GM12878 (cell line): Measurements from ENCODE around the gene IKZF1. TPM values are rescaled to one million over a fixed set of nuclear protein-coding genes. Genes with fewer than 3 reads are reported as not detected.

ENCODE experiments used
- BCL3 ChIP-seq: IDR thresholded peaks from 2 replicates; pipeline ENCODE4 v1.6.1; 2011; ENCODE audit warnings: borderline replicate concordance, low read depth, mild to moderate bottlenecking, moderate library complexity, low read length; ENCODE audit not compliant: insufficient read depth, poor library complexity, severe bottlenecking
- HDAC2 ChIP-seq: fragments of 200-600 bp; sonication (generic); IDR thresholded peaks from 2 replicates; pipeline ENCODE4 v1.6.1; 2017
- JUNB ChIP-seq: IDR thresholded peaks from 2 replicates; pipeline ENCODE4 v1.6.1; 2016; ENCODE audit warnings: antibody characterized with exemption, mild to moderate bottlenecking
- SKIL ChIP-seq: fragments of 450-650 bp; IDR thresholded peaks from 2 replicates; pipeline ENCODE4 v1.6.1; 2017; ENCODE audit warnings: mild to moderate bottlenecking, low read depth, inconsistent platforms; ENCODE audit not compliant: poor library complexity, severe bottlenecking
- TBL1XR1 ChIP-seq: IDR thresholded peaks from 2 replicates; pipeline ENCODE4 v1.6.1; 2012; ENCODE audit warnings: low read depth, low read length, improper control_type of control experiment
- YY1 ChIP-seq: IDR thresholded peaks from 2 replicates; pipeline ENCODE4 v1.6.1; 2011; ENCODE audit warnings: low read depth, mild to moderate bottlenecking, low read length
- ZNF207 ChIP-seq: fragments of 450-650 bp; IDR thresholded peaks from 2 replicates; pipeline ENCODE4 v1.6.1; 2014; ENCODE audit warnings: antibody characterized with exemption, mild to moderate bottlenecking, borderline replicate concordance
- polyA plus RNA-seq, 11 experiments: library from polyadenylated mRNA; depleted of rRNA in 4 of 11; unstranded in 6 of 11; stranded (reverse) in 5 of 11; fragments of >200 nt; fragmentation: Nextera tagmentation in 4 of 11; fragmentation: Illumina TruSeq in 1 of 11; extraction: Ambion mirVana in 4 of 11; extraction: Trizol in 1 of 11; gene quantifications; 1 replicate in 1 of 11; 2 replicates in 10 of 11; pipeline versions ENCODE4 v1.2.1 to v1.2.3, GENCODE V29; 2011 to 2016; ENCODE audit warnings: inconsistent platforms in 2 of 11, missing spikeins in 2 of 11, low read depth in 1 of 11
- total RNA-seq, 4 experiments: library from RNA; depleted of rRNA in 3 of 4; stranded (reverse); fragments of >200 nt in 3 of 4; fragmentation: Illumina TruSeq in 1 of 4; extraction: Trizol in 1 of 4; gene quantifications; 2 replicates each; pipeline versions ENCODE4 v1.2.1 to v1.2.3, GENCODE V29; 2013 to 2021

The IKZF1 gene
- total and polyA plus RNA-seq, 10 of the 15 experiments (the other 5 are each of a cell fraction or from before 2014, with no cell fraction given), result 27.2 to 125 (median 71.6) TPM

GRCh38 chr7:50331564-50332208 lies 27.2 kb downstream of the IKZF1 start (continued):
- TF ChIP-seq BCL3 (no peak), HDAC2 (no peak), YY1 (peak; percentile 48; the same call in 1 of the 2 replicates), ZNF207 (no peak), JUNB (peak; percentile 55), TBL1XR1 (peak; percentile 87), SKIL (peak; percentile 86)
